HG03139 (cell line): Measurements from ENCODE around the gene CD109.
"Not testable (repeated sequence)": the region's sequence is repeated elsewhere in the genome, so short reads cannot be mapped to it uniquely, and the experiment has no call there.

ENCODE experiments used
- ATAC-seq: cut with Tn5 transposase; IDR thresholded peaks from one replicate; pipeline ENCODE4 v1.9.1; 2021; ENCODE audit not compliant: unreplicated experiment

The CD109 gene

DNA sequence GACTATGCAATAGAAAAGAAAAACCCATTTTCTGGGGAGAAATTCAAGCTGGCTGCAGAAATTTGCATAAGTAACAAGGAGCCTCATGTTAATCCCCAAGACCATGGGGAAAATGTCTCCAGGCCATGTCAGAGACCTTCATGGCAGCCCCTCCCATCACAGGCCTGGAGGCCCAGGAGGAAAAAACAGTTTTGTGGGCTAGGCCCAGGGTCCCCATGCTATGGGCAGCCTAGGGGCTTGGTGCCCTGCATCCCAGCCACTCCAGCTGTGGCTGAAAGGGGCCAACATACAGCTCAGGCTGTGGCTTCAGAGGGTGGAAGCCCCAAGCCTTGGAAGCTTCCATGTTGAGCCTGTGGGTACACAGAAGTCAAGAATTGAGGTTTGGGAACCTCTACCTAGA lies 148.7 kb downstream of the CD109 start:
- ATAC-seq, result not testable (repeated sequence)

- not testable (repeated sequence) for ATAC-seq
Measured at GRCh38 chr6:73851048-73851447, 155.0 kb downstream of the CD109 start.

- no peak for ATAC-seq
Measured at GRCh38 chr6:73854998-73855718, 159.2 kb downstream of the CD109 start.

GRCh38 chr6:73857341-73857890 lies 161.4 kb downstream of the CD109 start:
- ATAC-seq, result no peak

- no peak for ATAC-seq
Measured at GRCh38 chr6:73858376-73858775, 162.4 kb downstream of the CD109 start.

DNA sequence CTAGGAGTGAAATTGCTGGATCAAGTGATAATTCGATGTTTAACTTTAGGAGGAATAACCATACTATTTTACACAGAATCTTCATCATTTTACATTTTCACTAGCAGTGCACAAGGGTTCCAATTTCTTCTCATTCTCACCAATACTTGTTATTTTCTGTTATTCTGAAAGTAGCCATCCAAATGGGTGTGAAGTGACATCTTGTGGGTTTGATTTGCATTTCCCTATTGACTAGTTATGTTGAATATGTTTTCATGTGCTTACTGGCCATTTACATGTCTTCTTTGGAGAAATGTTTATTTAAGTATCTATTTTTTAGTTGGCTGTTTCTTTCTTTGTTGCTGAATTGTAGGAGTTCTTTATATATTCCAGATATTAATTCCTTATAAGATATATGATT lies 164.3 kb downstream of the CD109 start:
- no peak for ATAC-seq

DNA sequence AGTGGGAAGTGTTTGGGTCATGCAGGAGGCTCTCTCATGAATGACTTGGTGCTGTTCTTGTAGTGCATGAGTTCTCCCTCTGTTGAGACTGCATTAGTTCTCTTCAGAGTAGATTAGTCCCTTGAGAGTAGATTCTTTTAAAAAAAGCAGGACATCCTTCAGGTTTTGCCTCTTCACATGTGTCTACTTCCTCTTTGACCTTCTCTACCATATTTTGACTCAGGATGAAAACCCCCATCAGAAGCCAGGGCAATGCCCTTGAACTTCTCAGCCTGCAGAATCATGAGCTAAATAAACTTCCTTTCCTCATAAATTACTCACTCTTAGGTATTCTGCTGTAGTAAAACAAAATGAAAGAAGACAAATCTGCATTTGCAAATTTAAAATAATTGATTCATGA lies 170.3 kb downstream of the CD109 start:
- no peak for ATAC-seq

DNA sequence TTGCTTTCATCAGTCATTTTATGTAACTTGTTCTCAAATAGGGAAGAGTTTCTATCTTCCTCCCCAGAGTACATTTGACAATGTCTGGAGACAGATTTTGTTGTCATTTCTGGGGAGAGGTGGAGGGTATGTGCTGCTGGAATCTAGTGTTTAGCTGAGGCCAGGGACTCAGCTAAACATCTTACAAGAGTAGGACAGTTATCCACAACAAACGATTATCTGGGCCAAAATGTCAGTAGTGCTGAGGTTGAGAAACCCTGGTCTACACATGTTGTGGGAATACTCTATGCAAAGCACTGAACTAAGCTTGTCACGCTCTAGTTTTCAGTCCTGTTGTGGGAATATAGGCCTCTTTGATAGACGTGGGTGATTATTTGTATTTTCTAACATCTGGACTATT lies 171.4 kb downstream of the CD109 start:
- ATAC-seq, result no peak

- ATAC-seq, result no peak
Measured at GRCh38 chr6:73870907-73871306, 174.9 kb downstream of the CD109 start.

DNA sequence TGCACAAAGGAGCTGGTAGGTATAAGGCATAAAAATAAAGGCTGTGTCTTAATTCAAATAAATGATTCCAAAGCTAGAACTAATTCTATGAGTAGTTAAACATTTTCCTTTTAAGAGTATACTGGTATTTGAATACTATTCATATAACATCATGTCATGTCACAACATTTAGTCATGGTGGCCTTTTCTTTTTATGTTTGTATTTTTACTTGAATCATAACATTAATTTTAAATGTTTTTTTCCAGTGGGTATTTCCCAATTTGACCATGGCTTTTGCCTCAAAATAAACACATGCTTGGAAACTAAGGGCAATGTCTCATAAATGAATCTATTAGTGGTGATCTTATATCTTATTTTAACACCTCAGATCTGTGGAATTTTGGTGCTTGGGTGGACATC lies 177.1 kb downstream of the CD109 start:
- ATAC-seq, result no peak
